ENCODE data around the gene CPSF4.

Gene CPSF4

DNA sequence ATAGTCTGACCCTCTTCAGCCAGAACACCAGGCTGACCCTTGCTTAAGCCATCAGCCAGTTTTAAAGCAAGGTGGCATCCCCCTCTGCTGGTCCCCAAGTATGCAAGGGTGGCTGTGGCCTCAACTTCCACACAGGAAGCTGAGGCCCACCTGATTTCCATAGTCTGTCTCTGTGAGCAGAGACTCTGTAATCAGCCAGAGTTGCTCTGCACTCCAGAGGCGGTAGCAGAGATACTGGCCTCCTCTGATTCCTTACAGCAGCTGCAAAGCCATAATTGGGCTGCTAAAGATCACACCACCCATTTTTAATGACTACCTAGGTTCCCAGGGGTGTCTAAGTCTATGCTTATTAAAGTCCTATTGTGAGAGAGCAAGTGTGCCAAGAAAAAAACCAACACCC lies 32.2 kb upstream of the CPSF4 start:
- no CpG with 5 or more reads among the region's 1 CpG for WGBS (ENCODE audit: extremely low coverage, insufficient coverage, low lambda C conversion rate)
- no peak overlapping the region for H3K4me3 ChIP-seq (ENCODE audit: low read length)
- DNase-seq: no peak
- no peak overlapping the region for H2BK15ac ChIP-seq (replicated peaks; ENCODE audit: low read depth)
- H3K27me3 ChIP-seq (ENCODE audit: insufficient read depth, low read length, poor library complexity): no peaks in the 10 kb centered on the region
- H3K4me1 ChIP-seq (ENCODE audit: control insufficient read depth, low read depth, low read length): peaks cover 7% of the 10 kb centered on the region
- no peak overlapping the region for H2BK5ac ChIP-seq (ENCODE audit: low read length)
- H2BK120ac ChIP-seq (ENCODE audit: low read depth, low read length): no peak overlapping the region
- H3K18ac ChIP-seq (ENCODE audit: low read length): no peak overlapping the region
- no peak overlapping the region for H2AK5ac ChIP-seq (ENCODE audit: low read length)
- peaks cover 60% of the 10 kb centered on the region for H3K79me2 ChIP-seq (ENCODE audit: control insufficient read depth, insufficient read depth, low read length)
- peak overlapping the region; percentile 98 for H3K9ac ChIP-seq (ENCODE audit: low read length)
- H3K4me2 ChIP-seq (ENCODE audit: low read length): no peak overlapping the region
- H4K5ac ChIP-seq (ENCODE audit: low read length): no peak overlapping the region
- no peak overlapping the region for H3K4ac ChIP-seq (ENCODE audit: low read depth, low read length)
- H4K8ac ChIP-seq (ENCODE audit: low read depth, low read length): no peak overlapping the region
- H3K79me1 ChIP-seq (ENCODE audit: low read length): peaks cover 33% of the 10 kb centered on the region
- H3K27ac ChIP-seq (ENCODE audit: low read depth, low read length): no peak overlapping the region
- no peak overlapping the region for H3K23ac ChIP-seq (ENCODE audit: low read length)
- H3K36me3 ChIP-seq (ENCODE audit: control insufficient read depth, insufficient read depth, low read length): peaks cover 14% of the 10 kb centered on the region
- no peak overlapping the region for H3K56ac ChIP-seq (ENCODE audit: low read length)

DNA sequence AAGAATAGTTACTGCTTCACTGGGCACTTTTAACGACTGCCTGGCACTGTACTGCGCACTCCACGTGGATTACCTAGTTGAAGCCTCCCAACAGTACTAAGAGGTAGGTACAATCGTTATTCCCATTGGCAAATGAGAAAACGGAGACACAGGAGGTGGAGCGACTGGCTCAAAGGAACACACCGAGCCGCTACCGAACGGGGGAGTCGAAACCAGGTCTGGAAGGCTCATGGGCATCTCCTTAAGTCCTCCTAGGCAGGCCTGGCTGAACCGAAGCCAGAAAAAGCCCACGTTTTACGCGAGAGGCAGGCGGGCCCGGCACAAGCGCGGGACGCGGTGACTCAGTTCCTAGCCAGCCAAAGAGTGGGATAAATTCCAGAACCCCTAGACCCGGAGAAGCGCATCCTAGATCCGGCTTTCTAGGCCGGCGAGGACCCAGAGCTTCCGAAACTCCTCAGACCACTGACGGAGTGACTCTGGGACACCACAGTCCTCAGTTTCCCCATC lies 30.8 kb upstream of the CPSF4 start:
- no peak overlapping the region for H3K23ac ChIP-seq (ENCODE audit: low read length)
- peak; percentile 67 for DNase-seq

DNA sequence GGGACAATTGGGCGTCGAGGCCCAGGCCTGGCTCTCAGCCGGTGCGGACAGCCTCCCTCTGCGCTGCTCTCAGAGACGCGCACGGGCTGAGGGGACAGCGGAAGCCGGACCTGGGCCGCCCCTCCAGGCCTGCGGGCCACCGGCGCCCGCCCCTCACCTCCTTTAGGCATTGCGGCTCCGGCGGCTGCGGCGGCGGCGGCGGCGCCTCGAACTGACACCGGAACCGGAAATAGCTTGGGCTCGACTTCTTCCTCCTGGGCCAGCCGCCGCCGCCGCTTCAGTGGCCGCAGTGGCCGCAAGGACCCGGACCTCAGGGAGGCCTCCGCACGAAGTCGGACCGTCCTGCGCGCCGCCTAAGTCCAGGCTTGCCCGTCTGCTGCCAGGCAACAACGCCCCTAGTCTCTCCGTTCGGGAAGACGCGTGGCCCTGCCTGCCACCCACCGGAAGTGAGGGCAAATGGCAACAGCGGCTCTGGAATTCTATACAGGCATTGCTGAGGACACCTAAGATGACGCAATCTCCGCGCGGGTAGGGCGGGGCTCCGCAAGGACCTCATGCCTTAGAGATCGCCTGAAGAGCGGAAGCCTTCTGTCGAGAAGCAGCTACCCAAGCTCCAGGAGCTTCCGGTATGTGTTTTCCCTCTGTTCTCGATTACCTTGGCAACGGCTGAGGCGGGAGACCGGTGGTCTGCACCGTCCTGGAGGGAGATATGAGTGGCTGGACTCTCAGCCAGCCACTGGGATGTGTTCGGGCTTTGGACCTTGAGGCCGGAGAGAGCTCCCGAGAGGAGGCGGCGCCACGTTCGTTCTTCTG lies 30.2 kb upstream of the CPSF4 start, which contains the start of the genes BUD31 and PDAP1:
TSS of gene BUD31 (plus strand) at position 591 of the 813 bp plus-strand sequence. CDS start 2,124 bp downstream, outside the sequence.
TSS of gene PDAP1 (minus strand) at position 219 of the 813 bp plus-strand sequence. CDS start at position 170, 49 bp downstream.
- peak within 1 kb of the TSS; percentile 93 for H3K4ac ChIP-seq (ENCODE audit: low read depth, low read length)
- peaks cover 7% of the 10 kb centered on the region for H3K4me1 ChIP-seq (ENCODE audit: control insufficient read depth, low read depth, low read length)
- peaks cover 28% of the 10 kb centered on the region for H3K79me1 ChIP-seq (ENCODE audit: low read length)
- H4K5ac ChIP-seq (ENCODE audit: low read length): no peak within 1 kb of the TSS
- peak within 1 kb of the TSS; percentile 88 for H3K18ac ChIP-seq (ENCODE audit: low read length)
- DNase-seq: peak; percentile 99
- H3K4me3 ChIP-seq (ENCODE audit: low read length): peak within 1 kb of the TSS; percentile 99
- peaks cover 15% of the 10 kb centered on the region for H3K36me3 ChIP-seq (ENCODE audit: control insufficient read depth, insufficient read depth, low read length)
- peak within 1 kb of the TSS; percentile 69 for H2BK5ac ChIP-seq (ENCODE audit: low read length)
- H2AK5ac ChIP-seq (ENCODE audit: low read length): peak within 1 kb of the TSS; percentile 36
- no CpG with 5 or more reads among the region's 72 CpGs for WGBS (ENCODE audit: extremely low coverage, insufficient coverage, low lambda C conversion rate)
- H3K23ac ChIP-seq (ENCODE audit: low read length): peak within 1 kb of the TSS; percentile 66
- no peak within 1 kb of the TSS for H4K8ac ChIP-seq (ENCODE audit: low read depth, low read length)
- H2BK120ac ChIP-seq (ENCODE audit: low read depth, low read length): peak within 1 kb of the TSS; percentile 37
- H3K27me3 ChIP-seq (ENCODE audit: insufficient read depth, low read length, poor library complexity): no peaks in the 10 kb centered on the region
- peaks cover 60% of the 10 kb centered on the region for H3K79me2 ChIP-seq (ENCODE audit: control insufficient read depth, insufficient read depth, low read length)
- H3K4me2 ChIP-seq (ENCODE audit: low read length): peak within 1 kb of the TSS; percentile 98
- H3K56ac ChIP-seq (ENCODE audit: low read length): peak within 1 kb of the TSS; percentile 99
- peak within 1 kb of the TSS; percentile 98 for H3K9ac ChIP-seq (ENCODE audit: low read length)
- no peak within 1 kb of the TSS for H2BK15ac ChIP-seq (replicated peaks; ENCODE audit: low read depth)
- H3K27ac ChIP-seq (ENCODE audit: low read depth, low read length): peak within 1 kb of the TSS; percentile 93

More for the DNA sequence above, 30.8 kb upstream of the CPSF4 start:
- peak overlapping the region; percentile 68 for H3K27ac ChIP-seq (ENCODE audit: low read depth, low read length)
- no peaks in the 10 kb centered on the region for H3K27me3 ChIP-seq (ENCODE audit: insufficient read depth, low read length, poor library complexity)
- H3K4me3 ChIP-seq (ENCODE audit: low read length): peak overlapping the region; percentile 98
- peaks cover 13% of the 10 kb centered on the region for H3K36me3 ChIP-seq (ENCODE audit: control insufficient read depth, insufficient read depth, low read length)
- peaks cover 31% of the 10 kb centered on the region for H3K79me1 ChIP-seq (ENCODE audit: low read length)
- H3K4me2 ChIP-seq (ENCODE audit: low read length): peak overlapping the region; percentile 98
- H3K4me1 ChIP-seq (ENCODE audit: control insufficient read depth, low read depth, low read length): peaks cover 7% of the 10 kb centered on the region
- peak overlapping the region; percentile 93 for H3K4ac ChIP-seq (ENCODE audit: low read depth, low read length)
- H4K5ac ChIP-seq (ENCODE audit: low read length): no peak overlapping the region
- H2BK120ac ChIP-seq (ENCODE audit: low read depth, low read length): peak overlapping the region; percentile 37
- H3K18ac ChIP-seq (ENCODE audit: low read length): peak overlapping the region; percentile 88
- peak overlapping the region; percentile 69 for H2BK5ac ChIP-seq (ENCODE audit: low read length)
- no peak overlapping the region for H2BK15ac ChIP-seq (replicated peaks; ENCODE audit: low read depth)
- peak overlapping the region; percentile 99 for H3K56ac ChIP-seq (ENCODE audit: low read length)
- H3K9ac ChIP-seq (ENCODE audit: low read length): peak overlapping the region; percentile 98
- H2AK5ac ChIP-seq (ENCODE audit: low read length): peak overlapping the region; percentile 36
- no CpG with 5 or more reads among the region's 28 CpGs for WGBS (ENCODE audit: extremely low coverage, insufficient coverage, low lambda C conversion rate)
- peaks cover 60% of the 10 kb centered on the region for H3K79me2 ChIP-seq (ENCODE audit: control insufficient read depth, insufficient read depth, low read length)
- no peak overlapping the region for H4K8ac ChIP-seq (ENCODE audit: low read depth, low read length)

DNA sequence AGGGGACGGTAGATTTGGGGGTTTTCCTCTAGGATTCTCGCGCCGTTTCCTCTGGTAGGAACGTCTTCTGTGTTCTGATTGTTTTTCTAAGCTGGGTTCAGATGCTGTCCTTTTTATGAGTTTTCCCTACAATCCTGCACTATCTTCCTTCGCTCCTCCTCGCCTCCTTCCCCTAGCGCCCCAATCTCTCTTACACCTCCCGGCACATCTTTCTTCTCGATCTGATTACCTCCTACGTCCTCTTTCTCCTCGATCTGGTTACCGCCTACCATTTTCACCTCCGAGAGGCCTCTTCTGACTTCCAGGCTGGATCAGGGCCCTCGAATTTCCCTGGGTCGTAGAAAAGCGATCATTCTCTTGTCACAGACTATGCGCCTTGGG lies 29.6 kb upstream of the CPSF4 start:
- peaks cover 12% of the 10 kb centered on the region for H3K36me3 ChIP-seq (ENCODE audit: control insufficient read depth, insufficient read depth, low read length)
- WGBS (ENCODE audit: extremely low coverage, insufficient coverage, low lambda C conversion rate): no CpG with 5 or more reads among the region's 18 CpGs

GRCh38 chr7:99409806-99410205 lies 28.9 kb upstream of the CPSF4 start:
- no peak overlapping the region for H4K5ac ChIP-seq (ENCODE audit: low read length)
- H2AK5ac ChIP-seq (ENCODE audit: low read length): no peak overlapping the region
- no peak overlapping the region for H2BK5ac ChIP-seq (ENCODE audit: low read length)
- no peak overlapping the region for H3K4me3 ChIP-seq (ENCODE audit: low read length)
- DNase-seq: no peak
- no peak overlapping the region for H3K18ac ChIP-seq (ENCODE audit: low read length)
- no peak overlapping the region for H2BK15ac ChIP-seq (replicated peaks; ENCODE audit: low read depth)
- H4K8ac ChIP-seq (ENCODE audit: low read depth, low read length): no peak overlapping the region
- no peak overlapping the region for H2BK120ac ChIP-seq (ENCODE audit: low read depth, low read length)
- no peak overlapping the region for H3K23ac ChIP-seq (ENCODE audit: low read length)
- H3K4ac ChIP-seq (ENCODE audit: low read depth, low read length): no peak overlapping the region
- peaks cover 53% of the 10 kb centered on the region for H3K79me2 ChIP-seq (ENCODE audit: control insufficient read depth, insufficient read depth, low read length)
- WGBS (ENCODE audit: extremely low coverage, insufficient coverage, low lambda C conversion rate): no CpG with 5 or more reads among the region's 3 CpGs
- no peaks in the 10 kb centered on the region for H3K27me3 ChIP-seq (ENCODE audit: insufficient read depth, low read length, poor library complexity)
- peak overlapping the region; percentile 87 for H3K9ac ChIP-seq (ENCODE audit: low read length)
- peak overlapping the region; percentile 17 for H3K56ac ChIP-seq (ENCODE audit: low read length)
- no peak overlapping the region for H3K27ac ChIP-seq (ENCODE audit: low read depth, low read length)
- H3K36me3 ChIP-seq (ENCODE audit: control insufficient read depth, insufficient read depth, low read length): peaks cover 7% of the 10 kb centered on the region
- H3K79me1 ChIP-seq (ENCODE audit: low read length): peaks cover 20% of the 10 kb centered on the region
- peak overlapping the region; percentile 90 for H3K4me2 ChIP-seq (ENCODE audit: low read length)
- peaks cover 7% of the 10 kb centered on the region for H3K4me1 ChIP-seq (ENCODE audit: control insufficient read depth, low read depth, low read length)

More for the DNA sequence above, 29.6 kb upstream of the CPSF4 start:
- H4K8ac ChIP-seq (ENCODE audit: low read depth, low read length): no peak overlapping the region
- no peak overlapping the region for H2BK15ac ChIP-seq (replicated peaks; ENCODE audit: low read depth)
- no peak overlapping the region for H3K23ac ChIP-seq (ENCODE audit: low read length)
- peak overlapping the region; percentile 71 for H3K27ac ChIP-seq (ENCODE audit: low read depth, low read length)
- peak overlapping the region; percentile 87 for H3K9ac ChIP-seq (ENCODE audit: low read length)
- H2BK5ac ChIP-seq (ENCODE audit: low read length): no peak overlapping the region
- peak overlapping the region; percentile 69 for H3K18ac ChIP-seq (ENCODE audit: low read length)
- peaks cover 26% of the 10 kb centered on the region for H3K79me1 ChIP-seq (ENCODE audit: low read length)
- H3K4me1 ChIP-seq (ENCODE audit: control insufficient read depth, low read depth, low read length): peaks cover 7% of the 10 kb centered on the region
- H3K4me2 ChIP-seq (ENCODE audit: low read length): peak overlapping the region; percentile 90
- peak; percentile 32 for DNase-seq
- H3K4me3 ChIP-seq (ENCODE audit: low read length): peak overlapping the region; percentile 99
- peaks cover 59% of the 10 kb centered on the region for H3K79me2 ChIP-seq (ENCODE audit: control insufficient read depth, insufficient read depth, low read length)
- no peak overlapping the region for H2AK5ac ChIP-seq (ENCODE audit: low read length)
- H3K4ac ChIP-seq (ENCODE audit: low read depth, low read length): peak overlapping the region; percentile 89
- H4K5ac ChIP-seq (ENCODE audit: low read length): no peak overlapping the region
- no peak overlapping the region for H2BK120ac ChIP-seq (ENCODE audit: low read depth, low read length)
- peak overlapping the region; percentile 94 for H3K56ac ChIP-seq (ENCODE audit: low read length)
- H3K27me3 ChIP-seq (ENCODE audit: insufficient read depth, low read length, poor library complexity): no peaks in the 10 kb centered on the region
